Thyroid gland (tissue), 4 donors: ENCODE measurements around the gene ATP6V1C2. TPM values are rescaled to one million over a fixed set of nuclear protein-coding genes. Genes with fewer than 3 reads are reported as not detected.

Experiments
- DNase-seq, 2 donors: peaks; one replicate each; pipeline ENCODE4 v3.0.0-alpha.2; 2019
- H3K27ac ChIP-seq, 3 donors: fragments of 200-600 bp; sonication (generic); 1 replicate in 2 of 3; 2 replicates in 1 of 3; pipeline ENCODE4 v1.5.1; 2016 to 2019; ENCODE audit warnings: mild to moderate bottlenecking in 1 of 3, moderate library complexity in 1 of 3
- H3K27me3 ChIP-seq: fragments of 200-600 bp; sonication (generic); one replicate; pipeline ENCODE4 v1.5.1; 2019
- H3K36me3 ChIP-seq, 2 donors: fragments of 200-600 bp; sonication (generic); one replicate each; pipeline ENCODE4 v1.5.1; 2016 to 2019
- H3K4me1 ChIP-seq, 2 donors: fragments of 200-600 bp; sonication (generic); one replicate each; pipeline ENCODE4 v1.5.1; 2017 to 2019
- H3K4me3 ChIP-seq, 3 donors: fragments of 200-600 bp; sonication (generic); replicated peaks in 1 of 3; 1 replicate in 2 of 3; 2 replicates in 1 of 3; pipeline ENCODE4 v1.5.1; 2016; ENCODE audit warnings: mild to moderate bottlenecking in 1 of 3
- H3K9me3 ChIP-seq: fragments of 200-600 bp; sonication (generic); one replicate; pipeline ENCODE4 v1.5.1; 2017
- POLR2A ChIP-seq, 2 donors: fragments of 450-650 bp; IDR thresholded peaks; one replicate each; pipeline ENCODE4 v1.6.1; 2017; ENCODE audit warnings: antibody characterized with exemption in 2 of 2, mild to moderate bottlenecking in 2 of 2, moderate library complexity in 1 of 2
- WGBS, 2 donors: methylation state at CpG; one replicate each; pipeline ENCODE4 v1.1.5; 2017; 5-methylcytosine and 5-hydroxymethylcytosine counted together
- intact Hi-C: fragments of 100-400 bp; cut with DNase I; formaldehyde crosslinking; loops from one replicate; pipeline ENCODE4 v1.15.1; 2023
- total RNA-seq, 4 donors: library from RNA; depleted of rRNA; stranded (reverse); fragments of >200 nt; gene quantifications; one replicate each; pipeline ENCODE4 v1.2.3, GENCODE V29; 2016
- TF ChIP-seq, protein P1 (sequence below), 6 experiments: fragments of 200-600 bp in 3 of 6; fragments of 450-650 bp in 3 of 6; sonication (generic) in 3 of 6; IDR thresholded peaks; one replicate each; pipeline ENCODE4 v1.5.1; 2016 to 2019; ENCODE audit warnings: antibody characterized with exemption in 6 of 6, mild to moderate bottlenecking in 2 of 6, inconsistent platforms in 1 of 6, moderate library complexity in 1 of 6

ATP6V1C2 gene
- total RNA-seq, 4 donors from 2014 or later, result not detected

DNA sequence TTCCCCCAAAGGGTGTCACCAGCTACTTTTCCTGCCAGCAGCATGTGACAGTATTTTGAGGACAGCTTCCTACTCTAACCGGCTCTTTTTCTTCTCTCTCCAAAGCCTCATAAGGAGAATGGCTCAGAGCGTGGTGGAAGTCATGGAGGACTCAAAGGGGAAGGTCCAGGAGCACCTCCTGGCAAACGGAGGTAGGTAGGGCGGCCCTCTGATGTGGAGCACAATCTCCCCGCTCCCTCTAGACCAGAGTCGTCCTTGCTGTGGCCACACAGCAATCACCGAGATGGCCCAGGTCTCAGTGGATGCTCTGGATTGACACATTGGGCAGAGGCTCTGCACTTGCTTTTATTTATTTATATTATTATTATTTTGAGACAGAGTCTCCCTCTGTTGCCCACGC is 32.4 kb downstream of the ATP6V1C2 start:
- Histone ChIP-seq H3K9me3 (no peaks in the 10 kb centered on the region), H3K4me1 (no peaks in the 10 kb centered on the region), H3K36me3 (no peaks in the 10 kb centered on the region), H3K4me3 (no peak overlapping the region), H3K27ac (no peak overlapping the region), H3K27me3 (no peaks in the 10 kb centered on the region)
- TF ChIP-seq, protein P1, sequence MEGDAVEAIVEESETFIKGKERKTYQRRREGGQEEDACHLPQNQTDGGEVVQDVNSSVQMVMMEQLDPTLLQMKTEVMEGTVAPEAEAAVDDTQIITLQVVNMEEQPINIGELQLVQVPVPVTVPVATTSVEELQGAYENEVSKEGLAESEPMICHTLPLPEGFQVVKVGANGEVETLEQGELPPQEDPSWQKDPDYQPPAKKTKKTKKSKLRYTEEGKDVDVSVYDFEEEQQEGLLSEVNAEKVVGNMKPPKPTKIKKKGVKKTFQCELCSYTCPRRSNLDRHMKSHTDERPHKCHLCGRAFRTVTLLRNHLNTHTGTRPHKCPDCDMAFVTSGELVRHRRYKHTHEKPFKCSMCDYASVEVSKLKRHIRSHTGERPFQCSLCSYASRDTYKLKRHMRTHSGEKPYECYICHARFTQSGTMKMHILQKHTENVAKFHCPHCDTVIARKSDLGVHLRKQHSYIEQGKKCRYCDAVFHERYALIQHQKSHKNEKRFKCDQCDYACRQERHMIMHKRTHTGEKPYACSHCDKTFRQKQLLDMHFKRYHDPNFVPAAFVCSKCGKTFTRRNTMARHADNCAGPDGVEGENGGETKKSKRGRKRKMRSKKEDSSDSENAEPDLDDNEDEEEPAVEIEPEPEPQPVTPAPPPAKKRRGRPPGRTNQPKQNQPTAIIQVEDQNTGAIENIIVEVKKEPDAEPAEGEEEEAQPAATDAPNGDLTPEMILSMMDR (IDR thresholded peaks at IDR 0.05), result no peak
- TF ChIP-seq POLR2A (IDR thresholded peaks at IDR 0.05), result no peak
- intact Hi-C loops, result no loop called here
- DNase-seq, result no peak
- WGBS, 2 donors, result 87 to 95% methylated on average over 8 of the region's 8 CpGs

GRCh38 chr2:10755621-10756020 is 34.2 kb downstream of the ATP6V1C2 start:
- intact Hi-C loops, result no loop called here
- Histone ChIP-seq H3K9me3 (no peaks in the 10 kb centered on the region), H3K4me1 (no peaks in the 10 kb centered on the region), H3K27me3 (no peaks in the 10 kb centered on the region), H3K27ac (no peak overlapping the region), H3K4me3 (no peak overlapping the region), H3K36me3 (no peaks in the 10 kb centered on the region)
- 61 to 66% methylated on average over 7 of the region's 7 CpGs for WGBS, 2 donors
- no peak for TF ChIP-seq POLR2A (IDR thresholded peaks at IDR 0.05)
- TF ChIP-seq, protein P1 (IDR thresholded peaks at IDR 0.05), result no peak
- no peak for DNase-seq

DNA sequence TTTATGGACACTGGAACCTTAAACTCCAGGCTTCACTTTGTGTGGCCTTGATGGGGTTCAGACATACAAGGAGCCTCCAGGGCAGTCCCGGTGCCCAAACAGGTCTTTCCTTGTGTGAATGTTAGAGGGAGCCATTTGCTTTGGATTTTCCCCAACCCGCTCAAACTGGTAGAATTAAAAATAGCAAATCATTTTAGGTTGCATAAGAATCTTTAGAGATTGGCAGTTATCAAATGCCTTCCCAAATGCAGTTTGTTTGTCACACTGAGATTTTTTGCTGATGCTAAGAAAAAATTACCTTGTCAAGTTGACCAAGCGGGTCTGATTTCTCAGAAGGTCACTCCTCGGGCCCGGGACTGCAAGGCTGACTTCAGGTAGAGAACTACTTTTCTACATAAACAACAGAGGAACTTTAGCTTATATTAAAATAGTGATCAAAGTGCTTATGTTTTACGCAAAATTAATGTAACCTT is 36.4 kb downstream of the ATP6V1C2 start:
- Histone ChIP-seq H3K9me3 (no peaks in the 10 kb centered on the region), H3K4me3 (no peak overlapping the region), H3K4me1 (no peaks in the 10 kb centered on the region), H3K36me3 (no peaks in the 10 kb centered on the region), H3K27me3 (no peaks in the 10 kb centered on the region), H3K27ac (no peak overlapping the region)
- 93 to 96% methylated on average over 6 of the region's 6 CpGs for WGBS, 2 donors
- intact Hi-C loops, result no loop called here
- DNase-seq, result no peak
- TF ChIP-seq, protein P1 (IDR thresholded peaks at IDR 0.05), result no peak
- TF ChIP-seq POLR2A (IDR thresholded peaks at IDR 0.05), result no peak

- TF ChIP-seq, protein P1 (IDR thresholded peaks at IDR 0.05), result no peak
- no peak for TF ChIP-seq POLR2A (IDR thresholded peaks at IDR 0.05)
- WGBS, 2 donors, result 88% methylated on average over 11 of the region's 11 CpGs
These were observed 37.8 kb downstream of the ATP6V1C2 start for GRCh38 chr2:10759151-10759714.

GRCh38 chr2:10760794-10761504 is 39.5 kb downstream of the ATP6V1C2 start:
- no peak for DNase-seq
- Histone ChIP-seq H3K36me3 (no peaks in the 10 kb centered on the region), H3K4me3 (no peak overlapping the region), H3K9me3 (no peaks in the 10 kb centered on the region), H3K4me1 (no peaks in the 10 kb centered on the region), H3K27ac (no peak overlapping the region), H3K27me3 (no peaks in the 10 kb centered on the region)
- TF ChIP-seq, protein P1 (IDR thresholded peaks at IDR 0.05), result no peak
- no peak for TF ChIP-seq POLR2A (IDR thresholded peaks at IDR 0.05)
- 90 to 94% methylated on average over 13 of the region's 13 CpGs for WGBS, 2 donors
- intact Hi-C loops, result no loop called here

More at GRCh38 chr2:10759151-10759714, 37.8 kb downstream of the ATP6V1C2 start:
- no peaks in the 10 kb centered on the region for H3K4me1 ChIP-seq
- intact Hi-C loops, result no loop called here
- no peak overlapping the region for H3K4me3 ChIP-seq
- no peak overlapping the region for H3K27ac ChIP-seq
- no peaks in the 10 kb centered on the region for H3K9me3 ChIP-seq
- no peak for DNase-seq
- no peaks in the 10 kb centered on the region for H3K27me3 ChIP-seq
- no peaks in the 10 kb centered on the region for H3K36me3 ChIP-seq
